Measurements from ENCODE around the gene ACSF3.
"Not testable (repeated sequence)": the region's sequence is repeated elsewhere in the genome, so short reads cannot be mapped to it uniquely, and the experiment has no call there.

The ACSF3 gene

GRCh38 chr16:89055894-89056555 is 37.6 kb upstream of the ACSF3 start:
- DNase-seq = no peak

- DNase-seq = no peak
Observed at GRCh38 chr16:89056592-89056991, 37.1 kb upstream of the ACSF3 start.

- DNase-seq = no peak
Observed at GRCh38 chr16:89057738-89058137, 35.9 kb upstream of the ACSF3 start.

DNA sequence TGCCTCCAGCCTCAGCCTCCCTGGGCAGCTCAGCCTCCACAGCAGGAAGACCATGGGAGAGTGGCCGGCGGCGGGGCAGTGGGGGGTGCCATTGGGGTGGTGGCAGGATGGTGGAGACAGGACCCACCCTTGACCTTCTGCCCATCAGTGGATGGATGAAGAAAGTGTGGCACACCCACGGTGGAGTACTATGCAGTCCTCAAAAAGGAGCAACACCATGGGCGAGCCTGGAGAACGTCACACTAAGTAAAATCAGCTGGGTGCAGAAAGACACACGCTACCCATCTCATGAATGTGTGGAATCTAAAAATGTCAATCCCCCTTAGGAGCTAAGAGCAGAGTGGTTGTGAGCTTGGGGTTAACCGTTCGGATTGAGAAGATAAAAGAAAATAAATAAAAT is 34.8 kb upstream of the ACSF3 start:
- DNase-seq = no peak

DNA sequence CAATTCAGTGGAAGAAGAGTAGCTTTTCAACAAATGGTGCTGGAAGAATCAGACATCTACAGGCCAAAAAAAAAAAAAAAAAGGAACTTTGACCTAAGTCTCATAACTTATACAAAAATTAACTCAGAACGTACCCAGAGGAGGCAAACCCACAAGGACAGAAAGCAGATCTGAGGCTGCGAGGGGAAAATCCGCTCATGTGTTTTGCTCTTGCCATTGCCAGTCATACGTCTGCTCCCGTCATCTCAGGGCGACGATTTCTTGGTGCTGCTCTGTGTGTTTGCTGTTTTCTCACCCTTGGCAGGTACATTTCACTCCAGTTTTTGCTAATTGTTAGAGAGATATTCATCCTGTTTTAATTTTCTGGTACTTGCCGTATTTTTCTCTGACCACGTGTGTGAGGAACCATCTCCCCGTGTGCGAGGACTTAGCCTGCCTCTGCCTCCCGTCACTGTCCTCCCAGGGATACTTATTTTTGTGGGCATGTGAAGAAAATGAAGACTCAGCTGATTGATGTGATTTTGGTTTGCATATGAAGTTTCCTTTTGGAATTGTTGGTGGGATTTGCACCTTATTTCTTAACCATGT is 33.4 kb upstream of the ACSF3 start:
- no peak for DNase-seq

DNA sequence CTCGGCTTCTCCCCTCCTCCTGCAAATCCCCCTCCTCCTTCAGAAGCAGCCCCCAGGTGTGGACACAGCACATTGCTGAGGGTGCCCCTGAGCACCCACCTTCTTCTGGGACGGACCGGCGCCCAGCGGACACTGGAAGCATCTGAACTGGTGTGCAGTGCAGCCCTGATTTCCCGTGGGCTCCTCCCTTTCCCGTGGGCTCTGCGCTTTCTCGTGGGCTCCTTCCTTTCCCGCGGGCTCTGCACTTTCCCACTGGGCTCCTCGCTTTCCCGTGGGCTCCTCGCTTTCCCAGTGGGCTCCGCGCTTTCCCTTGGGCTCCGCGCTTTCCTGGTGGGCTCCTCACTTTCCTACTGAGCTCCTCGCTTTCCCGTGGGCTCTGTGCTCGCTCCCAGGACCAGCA is 32.6 kb upstream of the ACSF3 start:
- DNase-seq = no peak

DNA sequence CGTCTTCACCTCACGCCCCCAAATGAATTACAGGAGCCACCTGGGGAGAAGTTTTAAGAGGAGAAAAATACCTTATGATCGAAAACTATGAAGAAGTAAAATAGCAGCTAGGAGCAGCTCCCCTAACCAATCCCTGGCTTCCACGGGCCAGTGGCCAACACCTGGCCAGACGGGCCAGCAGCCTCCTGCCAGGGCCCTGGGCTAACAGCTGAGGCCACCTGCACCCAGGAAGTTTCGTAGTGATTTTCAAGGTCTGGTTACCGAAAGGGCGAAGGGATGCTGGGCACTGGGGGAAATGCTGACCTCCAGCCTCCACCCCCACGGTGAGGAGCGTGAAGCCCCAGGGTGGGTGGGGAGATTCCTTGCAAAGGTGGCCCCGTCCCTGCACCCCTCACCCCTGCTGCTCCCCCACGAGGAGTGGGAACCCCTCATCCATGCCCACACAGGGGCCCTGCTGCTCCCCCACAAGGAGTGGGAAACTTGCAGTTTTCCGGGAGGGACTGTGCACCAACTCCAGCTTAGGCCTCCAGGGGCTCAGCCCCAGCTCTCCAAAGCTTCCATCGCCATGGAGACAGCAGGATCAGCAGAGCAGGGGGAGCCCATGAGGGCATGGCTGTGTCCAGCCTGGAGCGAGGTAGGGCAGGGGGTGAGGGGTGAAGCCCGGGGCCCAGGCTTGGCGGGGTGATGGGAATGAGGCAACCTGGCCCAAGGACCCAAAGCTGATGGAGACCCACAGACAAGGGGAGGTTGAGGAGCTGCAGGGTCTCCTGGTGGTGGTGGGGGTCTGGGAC is 31.9 kb upstream of the ACSF3 start:
- DNase-seq = no peak

GRCh38 chr16:89062389-89063345 is 31.0 kb upstream of the ACSF3 start:
- no peak for DNase-seq

- no peak for DNase-seq
Observed at GRCh38 chr16:89063768-89064320, 29.8 kb upstream of the ACSF3 start.

DNA sequence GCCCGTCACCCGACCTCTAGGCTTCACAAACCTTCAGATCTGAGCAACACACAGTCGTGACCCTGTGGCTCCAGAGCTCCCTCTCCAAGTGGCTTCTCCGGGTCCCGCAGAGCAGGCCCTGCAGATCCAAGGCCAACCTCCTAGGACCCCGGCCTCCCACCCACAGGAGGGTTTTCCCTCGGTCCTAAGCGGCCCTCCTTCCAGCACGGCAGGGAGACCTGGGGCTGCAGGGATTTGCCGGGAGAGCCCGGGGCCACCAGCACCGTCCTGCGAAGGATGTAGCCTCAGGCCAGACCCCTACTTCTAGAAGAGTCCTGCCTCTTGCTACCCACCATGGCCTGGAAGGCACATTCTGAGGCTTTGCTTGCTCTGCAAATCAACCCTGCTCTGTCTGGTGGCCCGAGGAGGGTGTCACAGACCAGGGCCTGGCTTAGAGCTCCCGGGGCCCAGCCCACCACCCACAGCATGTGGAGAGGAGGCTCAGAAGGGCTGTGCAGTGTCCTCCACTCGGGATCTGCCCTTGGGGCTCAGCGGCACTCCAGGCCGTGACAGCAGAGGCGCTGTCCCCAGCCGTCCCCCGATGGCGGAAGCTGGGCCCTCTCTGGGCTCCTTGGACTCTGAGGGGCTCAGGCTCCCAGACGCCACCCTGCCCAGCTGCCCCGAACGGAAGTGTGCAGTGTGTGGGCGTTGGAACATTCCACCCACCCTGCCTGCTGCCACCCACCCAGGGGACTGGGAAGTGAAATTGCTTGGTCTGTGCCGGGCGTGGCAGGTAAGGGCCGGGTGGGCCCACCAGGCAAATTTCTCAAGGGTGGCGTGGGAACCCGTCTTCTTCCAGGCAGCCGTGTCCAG is 28.8 kb upstream of the ACSF3 start:
- no peak for DNase-seq

GRCh38 chr16:89065458-89065822 is 28.2 kb upstream of the ACSF3 start:
- no peak for DNase-seq

DNA sequence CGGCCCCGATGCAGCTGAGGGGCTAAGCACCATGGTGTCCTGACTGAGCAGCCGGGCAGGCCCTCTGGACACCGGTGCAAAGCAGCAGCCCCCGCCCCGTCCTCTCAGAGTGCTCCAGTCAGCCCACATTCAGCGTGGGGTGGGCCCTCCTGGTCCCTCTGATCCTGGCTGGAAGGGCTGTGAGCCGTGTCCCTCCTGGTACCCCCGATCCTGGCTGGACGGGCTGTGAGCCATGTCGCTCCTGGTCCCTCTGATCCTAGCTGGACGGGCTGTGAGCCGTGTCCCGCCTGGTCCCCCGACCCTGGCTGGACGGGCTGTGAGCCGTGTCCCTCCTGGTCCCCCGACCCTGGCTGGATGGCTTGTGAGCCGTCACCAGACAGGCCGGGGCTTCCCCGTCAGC is 26.9 kb upstream of the ACSF3 start:
- no peak for DNase-seq

GRCh38 chr16:89067677-89068443 is 25.8 kb upstream of the ACSF3 start:
- DNase-seq = no peak

DNA sequence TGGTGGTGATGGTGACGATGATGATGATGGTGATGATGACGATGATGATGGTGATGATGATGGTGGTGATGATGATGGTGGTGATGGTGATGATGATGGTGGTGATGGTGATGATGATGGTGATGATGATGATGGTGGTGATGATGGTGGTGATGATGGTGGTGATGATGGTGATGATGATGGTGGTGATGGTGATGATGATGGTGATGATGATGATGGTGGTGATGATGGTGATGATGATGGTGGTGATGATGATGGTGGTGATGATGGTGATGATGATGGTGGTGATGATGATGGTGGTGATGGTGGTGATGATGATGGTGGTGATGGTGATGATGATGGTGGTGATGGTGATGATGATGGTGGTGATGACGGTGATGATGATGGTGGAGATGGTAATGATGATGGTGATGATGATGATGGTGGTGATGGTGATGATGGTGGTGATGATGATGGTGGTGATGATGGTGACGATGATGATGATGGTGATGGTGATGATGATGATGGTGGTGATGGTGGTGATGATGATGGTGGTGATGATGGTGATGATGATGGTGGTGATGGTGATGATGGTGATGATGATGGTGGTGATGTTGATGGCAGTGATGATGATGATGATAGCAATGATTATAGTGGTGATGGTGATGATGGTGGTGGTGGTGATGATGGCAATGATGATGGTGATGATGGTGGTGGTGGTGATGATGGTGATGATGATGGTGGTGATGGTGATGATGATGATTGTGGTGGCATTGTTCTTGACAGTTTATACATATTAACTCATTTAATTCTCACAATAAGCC is 24.6 kb upstream of the ACSF3 start:
- DNase-seq = not testable (repeated sequence)

GRCh38 chr16:89069920-89070319 is 23.7 kb upstream of the ACSF3 start:
- no peak for DNase-seq

DNA sequence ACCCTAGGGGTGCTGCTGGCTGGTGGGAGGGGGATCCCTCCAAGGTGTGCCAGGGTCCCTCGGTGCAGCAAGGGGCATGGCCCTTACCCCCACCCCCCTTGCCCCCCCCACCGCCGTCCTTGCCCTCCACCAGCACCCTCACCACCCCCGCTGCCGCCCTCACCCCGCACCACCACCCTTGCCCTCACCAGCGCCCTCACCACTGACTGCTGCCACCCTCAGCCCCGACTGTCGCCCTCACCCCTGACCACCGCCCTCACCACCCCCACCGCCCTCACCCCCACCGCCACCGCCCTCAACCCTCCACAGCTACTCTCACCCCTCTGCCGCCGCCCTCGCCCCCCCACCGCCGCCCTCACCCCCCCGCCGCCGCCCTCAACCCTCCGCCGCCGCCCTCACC is 23.1 kb upstream of the ACSF3 start:
- no peak for DNase-seq

GRCh38 chr16:89071686-89072547 is 21.7 kb upstream of the ACSF3 start:
- DNase-seq = peak; percentile 66

DNA sequence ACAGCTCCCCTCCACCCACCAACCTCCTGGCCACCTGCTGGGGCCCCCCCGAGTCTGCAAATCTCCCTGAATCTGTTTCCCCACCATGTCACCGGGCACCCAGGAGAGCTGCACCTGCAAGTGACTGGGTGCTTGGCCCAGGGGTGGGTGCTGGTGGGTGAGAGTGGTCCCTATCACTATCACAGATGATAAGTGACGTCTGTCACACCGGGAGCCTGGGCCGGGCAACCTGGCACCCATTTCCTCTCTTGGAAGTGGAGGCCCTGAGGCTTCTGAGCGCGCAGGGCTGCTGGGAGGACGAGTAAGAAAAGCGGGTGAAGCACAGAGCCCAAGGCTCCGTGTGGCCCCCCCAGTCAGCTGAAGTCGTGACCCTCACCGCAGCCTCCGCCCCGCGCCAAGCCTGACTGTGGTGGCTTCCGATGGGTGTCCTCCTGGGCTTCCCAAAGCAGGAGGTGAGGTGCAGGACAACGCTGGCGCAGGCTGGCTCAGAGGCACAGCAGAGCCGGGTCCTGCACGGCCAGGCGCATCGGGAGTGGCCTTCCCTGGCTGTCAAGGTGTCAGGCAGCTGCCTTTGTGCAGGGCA is 21.0 kb upstream of the ACSF3 start:
- no peak for DNase-seq
